BE2C (cell line): ENCODE measurements around the gene NKX6-1.

Experiments used
- DNase-seq: peaks from one replicate; pipeline ENCODE4 v3.0.0-alpha.2; 2020
- H3K27me3 ChIP-seq: fragments of 250-450 bp; sonication (Bioruptor Pico); 2 replicates; pipeline ENCODE4 v1.5.1; 2020; ENCODE audit warnings: mild to moderate bottlenecking
- H3K36me3 ChIP-seq: fragments of 250-450 bp; sonication (Bioruptor Pico); 2 replicates; pipeline ENCODE4 v1.5.1; 2020; ENCODE audit warnings: mild to moderate bottlenecking
- H3K4me1 ChIP-seq: fragments of 250-450 bp; sonication (Bioruptor Pico); 2 replicates; pipeline ENCODE4 v1.5.1; 2020
- H3K4me3 ChIP-seq: 2 replicates; pipeline ENCODE4 v1.5.1; 2011; ENCODE audit warnings: low read depth, low read length
- H3K9me3 ChIP-seq: fragments of 250-450 bp; sonication (Bioruptor Pico); 2 replicates; pipeline ENCODE4 v1.5.1; 2020
- CTCF ChIP-seq: IDR thresholded peaks from 2 replicates; pipeline ENCODE4 v1.5.1; 2012; ENCODE audit warnings: mild to moderate bottlenecking, low read depth, low read length

The NKX6-1 gene

GRCh38 chr4:84530871-84531270, 31.8 kb upstream of the NKX6-1 start:
- DNase-seq = no peak
- H3K4me1 ChIP-seq = peaks cover 8% of the 10 kb centered on the region
- no peak overlapping the region for H3K4me3 ChIP-seq
- no peaks in the 10 kb centered on the region for H3K9me3 ChIP-seq
- no peaks in the 10 kb centered on the region for H3K27me3 ChIP-seq
- no peaks in the 10 kb centered on the region for H3K36me3 ChIP-seq
- no peak for TF ChIP-seq CTCF

- DNase-seq = peak; percentile 45
- Histone ChIP-seq H3K9me3 (no peaks in the 10 kb centered on the region), H3K4me1 (peaks cover 8% of the 10 kb centered on the region), H3K27me3 (no peaks in the 10 kb centered on the region), H3K36me3 (no peaks in the 10 kb centered on the region), H3K4me3 (no peak overlapping the region)
- no peak for TF ChIP-seq CTCF
Measured at GRCh38 chr4:84530454-84530853, 31.4 kb upstream of the NKX6-1 start.

GRCh38 chr4:84529169-84529751, 30.2 kb upstream of the NKX6-1 start:
- Histone ChIP-seq H3K36me3 (no peaks in the 10 kb centered on the region), H3K4me1 (peaks cover 8% of the 10 kb centered on the region), H3K9me3 (no peaks in the 10 kb centered on the region), H3K27me3 (no peaks in the 10 kb centered on the region), H3K4me3 (no peak overlapping the region)
- peak; percentile 63 for TF ChIP-seq CTCF
- DNase-seq = no peak

GRCh38 chr4:84527391-84527790, 28.3 kb upstream of the NKX6-1 start:
- no peak for TF ChIP-seq CTCF
- H3K9me3 ChIP-seq = no peaks in the 10 kb centered on the region
- H3K4me3 ChIP-seq = no peak overlapping the region
- H3K27me3 ChIP-seq = no peaks in the 10 kb centered on the region
- peaks cover 8% of the 10 kb centered on the region for H3K4me1 ChIP-seq
- DNase-seq = no peak
- no peaks in the 10 kb centered on the region for H3K36me3 ChIP-seq

GRCh38 chr4:84515075-84515474, 16.0 kb upstream of the NKX6-1 start:
- no peak for TF ChIP-seq CTCF
- H3K27me3 ChIP-seq = no peaks in the 10 kb centered on the region

GRCh38 chr4:84512277-84512676, 13.2 kb upstream of the NKX6-1 start:
- H3K9me3 ChIP-seq = no peaks in the 10 kb centered on the region
- peaks cover 4% of the 10 kb centered on the region for H3K4me1 ChIP-seq
- H3K4me3 ChIP-seq = no peak overlapping the region
- no peaks in the 10 kb centered on the region for H3K36me3 ChIP-seq
- H3K27me3 ChIP-seq = no peaks in the 10 kb centered on the region
- TF ChIP-seq CTCF = no peak
- no peak for DNase-seq

More at GRCh38 chr4:84515075-84515474, 16.0 kb upstream of the NKX6-1 start:
- H3K9me3 ChIP-seq = no peaks in the 10 kb centered on the region
- DNase-seq = no peak
- no peaks in the 10 kb centered on the region for H3K36me3 ChIP-seq
- H3K4me3 ChIP-seq = no peak overlapping the region
- peaks cover 4% of the 10 kb centered on the region; the same call in 1 of the 2 replicates for H3K4me1 ChIP-seq
